Measurements from ENCODE around the gene PTPN1. TPM values are rescaled to one million over a fixed set of nuclear protein-coding genes. Genes with fewer than 3 reads are reported as not detected.

PTPN1 gene
- polyA plus RNA-seq, 2 donors = 17.7 to 18.0 TPM

- Histone ChIP-seq H3K9me3 (ENCODE audit: control insufficient read depth in 2 of 2, insufficient read depth in 1 of 2, low read depth in 1 of 2, low read length in 1 of 2) (no peaks in the 10 kb centered on the region), H3K36me3 (ENCODE audit: control insufficient read depth in 2 of 2, insufficient read depth in 2 of 2, low read length in 1 of 2) (peaks cover 0 to 9% of the 10 kb centered on the region in 2 donors), H3K4me3 (ENCODE audit: low read depth in 1 of 2, low read length in 2 of 2) (no peak overlapping the region), H3K4me1 (ENCODE audit: control insufficient read depth in 2 of 2, insufficient read depth in 2 of 2, low read length in 1 of 2) (peaks cover 6 to 19% of the 10 kb centered on the region in 2 donors), H3K27ac (ENCODE audit: low read depth in 2 of 2, low read length in 1 of 2) (no peak overlapping the region), H3K27me3 (ENCODE audit: control insufficient read depth in 1 of 2, insufficient read depth in 2 of 2, low read length in 2 of 2) (no peaks in the 10 kb centered on the region)
- 76 to 84% methylated on average over 8 of the region's 8 CpGs for WGBS, 2 donors
These were observed 49.9 kb downstream of the PTPN1 start for GRCh38 chr20:50559856-50560638.

GRCh38 chr20:50560867-50561266, 50.7 kb downstream of the PTPN1 start:
- Histone ChIP-seq H3K27me3 (ENCODE audit: control insufficient read depth in 1 of 2, insufficient read depth in 2 of 2, low read length in 2 of 2) (no peaks in the 10 kb centered on the region), H3K4me1 (ENCODE audit: control insufficient read depth in 2 of 2, insufficient read depth in 2 of 2, low read length in 1 of 2) (peaks cover 6 to 20% of the 10 kb centered on the region in 2 donors), H3K36me3 (ENCODE audit: control insufficient read depth in 2 of 2, insufficient read depth in 2 of 2, low read length in 1 of 2) (peaks cover 0 to 9% of the 10 kb centered on the region in 2 donors), H3K27ac (ENCODE audit: low read depth in 2 of 2, low read length in 1 of 2) (peak overlapping the region; percentile 76 to 85), H3K4me3 (ENCODE audit: low read depth in 1 of 2, low read length in 2 of 2) (no peak overlapping the region), H3K9me3 (ENCODE audit: control insufficient read depth in 2 of 2, insufficient read depth in 1 of 2, low read depth in 1 of 2, low read length in 1 of 2) (no peaks in the 10 kb centered on the region)
- 63% methylated on average over 5 of the region's 5 CpGs for WGBS, 2 donors

- Histone ChIP-seq H3K36me3 (ENCODE audit: control insufficient read depth in 2 of 2, insufficient read depth in 2 of 2, low read length in 1 of 2) (peaks cover 0 to 9% of the 10 kb centered on the region in 2 donors), H3K9me3 (ENCODE audit: control insufficient read depth in 2 of 2, insufficient read depth in 1 of 2, low read depth in 1 of 2, low read length in 1 of 2) (no peaks in the 10 kb centered on the region), H3K27ac (ENCODE audit: low read depth in 2 of 2, low read length in 1 of 2) (peak overlapping the region; percentile 76 to 87), H3K4me1 (ENCODE audit: control insufficient read depth in 2 of 2, insufficient read depth in 2 of 2, low read length in 1 of 2) (peaks cover 3 to 22% of the 10 kb centered on the region in 2 donors), H3K27me3 (ENCODE audit: control insufficient read depth in 1 of 2, insufficient read depth in 2 of 2, low read length in 2 of 2) (no peaks in the 10 kb centered on the region), H3K4me3 (ENCODE audit: low read depth in 1 of 2, low read length in 2 of 2) (no peak overlapping the region)
- WGBS, 2 donors = 33 to 54% methylated on average over 17 of the region's 17 CpGs
These were observed 51.3 kb downstream of the PTPN1 start for GRCh38 chr20:50561379-50562078.

- no peaks in the 10 kb centered on the region for H3K27me3 ChIP-seq (ENCODE audit: control insufficient read depth in 1 of 2, insufficient read depth in 2 of 2, low read length in 2 of 2)
- H3K27ac ChIP-seq (ENCODE audit: low read depth in 2 of 2, low read length in 1 of 2) = peak overlapping the region; percentile 69 to 87
- peaks cover 0 to 11% of the 10 kb centered on the region in 2 donors for H3K36me3 ChIP-seq (ENCODE audit: control insufficient read depth in 2 of 2, insufficient read depth in 2 of 2, low read length in 1 of 2)
- WGBS, 2 donors = 85% methylated on average over 7 of the region's 7 CpGs
- H3K4me3 ChIP-seq (ENCODE audit: low read depth in 1 of 2, low read length in 2 of 2) = no peak overlapping the region
- H3K9me3 ChIP-seq (ENCODE audit: control insufficient read depth in 2 of 2, insufficient read depth in 1 of 2, low read depth in 1 of 2, low read length in 1 of 2) = no peaks in the 10 kb centered on the region
- H3K4me1 ChIP-seq (ENCODE audit: control insufficient read depth in 2 of 2, insufficient read depth in 2 of 2, low read length in 1 of 2) = peaks cover 3 to 22% of the 10 kb centered on the region in 2 donors
These were observed 52.1 kb downstream of the PTPN1 start for GRCh38 chr20:50562262-50562701.

DNA sequence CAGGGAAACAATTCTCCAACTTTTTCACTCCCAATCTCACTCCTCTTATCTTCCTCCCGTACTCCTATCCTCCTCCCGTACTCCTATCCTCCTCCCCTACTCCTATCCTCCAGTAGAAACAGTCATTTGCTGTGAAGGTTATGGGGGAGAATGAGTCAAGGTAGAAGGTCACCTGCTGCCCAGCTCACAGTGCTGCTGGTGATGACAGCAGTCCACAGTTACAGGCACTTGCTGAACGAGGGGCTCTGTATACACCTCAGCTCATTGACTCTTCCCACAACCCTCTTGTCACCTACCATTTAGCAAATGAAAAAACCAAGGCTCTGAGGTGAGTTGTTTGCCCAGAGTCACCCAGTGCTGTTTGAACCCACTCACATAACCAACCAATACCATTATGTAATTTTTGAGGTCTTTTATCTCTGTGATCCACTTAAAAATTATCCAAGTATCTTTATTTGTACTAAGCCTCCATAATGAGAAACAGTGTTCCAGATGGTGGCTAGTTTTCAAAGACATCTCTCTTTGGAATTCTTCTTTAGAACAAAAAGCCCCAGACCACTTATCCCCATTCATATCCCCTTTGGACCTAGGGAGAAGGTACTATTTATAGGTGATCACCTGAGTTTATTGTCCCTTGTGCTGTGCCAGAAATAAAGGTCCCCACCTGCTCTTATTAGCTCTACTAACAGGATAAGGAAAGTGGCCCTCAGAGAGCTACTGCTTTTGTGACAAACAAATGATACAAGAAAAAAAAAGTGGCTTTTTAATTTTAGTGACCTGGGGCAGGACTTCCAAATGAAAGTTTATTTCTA, 53.2 kb downstream of the PTPN1 start:
- Histone ChIP-seq H3K36me3 (ENCODE audit: control insufficient read depth in 2 of 2, insufficient read depth in 2 of 2, low read length in 1 of 2) (peaks cover 0 to 19% of the 10 kb centered on the region in 2 donors), H3K4me3 (ENCODE audit: low read depth in 1 of 2, low read length in 2 of 2) (no peak overlapping the region), H3K9me3 (ENCODE audit: control insufficient read depth in 2 of 2, insufficient read depth in 1 of 2, low read depth in 1 of 2, low read length in 1 of 2) (no peaks in the 10 kb centered on the region), H3K4me1 (ENCODE audit: control insufficient read depth in 2 of 2, insufficient read depth in 2 of 2, low read length in 1 of 2) (peaks cover 3 to 26% of the 10 kb centered on the region in 2 donors), H3K27me3 (ENCODE audit: control insufficient read depth in 1 of 2, insufficient read depth in 2 of 2, low read length in 2 of 2) (no peaks in the 10 kb centered on the region), H3K27ac (ENCODE audit: low read depth in 2 of 2, low read length in 1 of 2) (no peak overlapping the region)
- WGBS, 2 donors = 85 to 87% methylated on average over 3 of the region's 3 CpGs

- no peaks in the 10 kb centered on the region for H3K27me3 ChIP-seq (ENCODE audit: control insufficient read depth in 1 of 2, insufficient read depth in 2 of 2, low read length in 2 of 2)
- H3K36me3 ChIP-seq (ENCODE audit: control insufficient read depth in 2 of 2, insufficient read depth in 2 of 2, low read length in 1 of 2) = peaks cover 0 to 30% of the 10 kb centered on the region in 2 donors
- peaks cover 3 to 22% of the 10 kb centered on the region in 2 donors for H3K4me1 ChIP-seq (ENCODE audit: control insufficient read depth in 2 of 2, insufficient read depth in 2 of 2, low read length in 1 of 2)
- 52 to 55% methylated on average over 2 of the region's 2 CpGs for WGBS, 2 donors
- peak overlapping the region in 1 of 2 donors; percentile 33 for H3K27ac ChIP-seq (ENCODE audit: low read depth in 2 of 2, low read length in 1 of 2)
- no peak overlapping the region for H3K4me3 ChIP-seq (ENCODE audit: low read depth in 1 of 2, low read length in 2 of 2)
- H3K9me3 ChIP-seq (ENCODE audit: control insufficient read depth in 2 of 2, insufficient read depth in 1 of 2, low read depth in 1 of 2, low read length in 1 of 2) = no peaks in the 10 kb centered on the region
These were observed 55.2 kb downstream of the PTPN1 start for GRCh38 chr20:50565383-50565782.

- H3K27ac ChIP-seq (ENCODE audit: low read depth in 2 of 2, low read length in 1 of 2) = no peak overlapping the region
These were observed 55.7 kb downstream of the PTPN1 start for GRCh38 chr20:50565871-50566270.

DNA sequence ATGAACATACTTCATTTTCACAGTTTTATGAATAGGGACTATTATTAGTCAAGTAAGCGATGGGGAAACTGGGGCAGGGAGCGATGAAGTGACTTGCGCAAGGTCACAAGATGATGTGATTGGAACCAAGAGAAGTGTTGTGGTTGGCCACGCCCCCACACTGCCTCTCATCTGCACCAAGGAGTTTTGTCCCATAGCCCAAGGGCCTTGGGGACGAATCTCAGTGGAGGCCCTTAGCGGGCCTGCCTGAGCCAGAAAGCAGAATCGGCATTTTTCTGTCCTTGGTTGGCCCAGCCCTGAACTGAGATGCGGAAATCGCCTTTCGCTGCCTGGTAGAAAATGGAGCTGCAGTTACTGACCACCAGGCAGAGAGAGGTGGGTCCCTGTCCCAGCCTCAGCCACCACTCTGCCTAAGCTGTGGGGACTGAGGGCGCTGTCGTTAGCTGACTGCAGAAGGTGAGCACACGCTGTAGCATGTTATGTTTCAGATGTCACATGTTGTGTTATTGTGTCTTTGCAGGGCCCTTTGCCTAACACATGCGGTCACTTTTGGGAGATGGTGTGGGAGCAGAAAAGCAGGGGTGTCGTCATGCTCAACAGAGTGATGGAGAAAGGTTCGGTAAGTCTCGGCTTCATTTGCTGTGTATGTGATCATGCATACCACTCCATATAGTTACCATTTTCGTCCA, 57.8 kb downstream of the PTPN1 start:
- Histone ChIP-seq H3K27ac (ENCODE audit: low read depth in 2 of 2, low read length in 1 of 2) (peak overlapping the region in 1 of 2 donors; percentile 50), H3K36me3 (ENCODE audit: control insufficient read depth in 2 of 2, insufficient read depth in 2 of 2, low read length in 1 of 2) (peaks cover 0 to 28% of the 10 kb centered on the region in 2 donors), H3K4me3 (ENCODE audit: low read depth in 1 of 2, low read length in 2 of 2) (no peak overlapping the region), H3K9me3 (ENCODE audit: control insufficient read depth in 2 of 2, insufficient read depth in 1 of 2, low read depth in 1 of 2, low read length in 1 of 2) (no peaks in the 10 kb centered on the region), H3K4me1 (ENCODE audit: control insufficient read depth in 2 of 2, insufficient read depth in 2 of 2, low read length in 1 of 2) (peaks cover 3 to 11% of the 10 kb centered on the region in 2 donors), H3K27me3 (ENCODE audit: control insufficient read depth in 1 of 2, insufficient read depth in 2 of 2, low read length in 2 of 2) (no peaks in the 10 kb centered on the region)
- 87 to 88% methylated on average over 18 of the region's 18 CpGs for WGBS, 2 donors

More at GRCh38 chr20:50565871-50566270, 55.7 kb downstream of the PTPN1 start:
- 75 to 90% methylated on average over 4 of the region's 4 CpGs for WGBS, 2 donors
- H3K9me3 ChIP-seq (ENCODE audit: control insufficient read depth in 2 of 2, insufficient read depth in 1 of 2, low read depth in 1 of 2, low read length in 1 of 2) = no peaks in the 10 kb centered on the region
- no peak overlapping the region for H3K4me3 ChIP-seq (ENCODE audit: low read depth in 1 of 2, low read length in 2 of 2)
- peaks cover 3 to 22% of the 10 kb centered on the region in 2 donors for H3K4me1 ChIP-seq (ENCODE audit: control insufficient read depth in 2 of 2, insufficient read depth in 2 of 2, low read length in 1 of 2)
- H3K36me3 ChIP-seq (ENCODE audit: control insufficient read depth in 2 of 2, insufficient read depth in 2 of 2, low read length in 1 of 2) = peaks cover 0 to 32% of the 10 kb centered on the region in 2 donors
- H3K27me3 ChIP-seq (ENCODE audit: control insufficient read depth in 1 of 2, insufficient read depth in 2 of 2, low read length in 2 of 2) = no peaks in the 10 kb centered on the region

DNA sequence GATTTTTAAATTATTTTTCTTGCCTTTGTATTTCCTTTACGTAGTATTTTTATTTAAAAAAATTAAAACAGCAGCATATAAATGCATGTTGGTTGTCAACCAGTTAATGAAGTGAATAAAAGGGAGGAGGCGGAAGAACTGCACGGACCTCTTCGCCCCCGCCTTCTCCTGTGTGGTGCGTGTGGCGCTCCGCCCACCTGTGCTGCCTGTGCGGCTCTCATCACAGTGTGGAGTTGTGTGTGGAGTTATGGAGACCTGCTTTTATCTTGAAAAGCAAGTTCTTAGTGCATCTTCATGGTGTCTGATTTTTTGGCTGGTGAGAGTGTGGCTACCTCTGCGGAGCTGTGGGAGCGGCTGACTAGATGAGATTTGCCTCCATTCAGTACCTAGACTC, 58.4 kb downstream of the PTPN1 start:
- no peak overlapping the region for H3K4me3 ChIP-seq (ENCODE audit: low read depth in 1 of 2, low read length in 2 of 2)
- peaks cover 0 to 25% of the 10 kb centered on the region in 2 donors for H3K36me3 ChIP-seq (ENCODE audit: control insufficient read depth in 2 of 2, insufficient read depth in 2 of 2, low read length in 1 of 2)
- H3K4me1 ChIP-seq (ENCODE audit: control insufficient read depth in 2 of 2, insufficient read depth in 2 of 2, low read length in 1 of 2) = peaks cover 3 to 9% of the 10 kb centered on the region in 2 donors
- H3K27ac ChIP-seq (ENCODE audit: low read depth in 2 of 2, low read length in 1 of 2) = peak overlapping the region; percentile 48 to 72
- no peaks in the 10 kb centered on the region for H3K9me3 ChIP-seq (ENCODE audit: control insufficient read depth in 2 of 2, insufficient read depth in 1 of 2, low read depth in 1 of 2, low read length in 1 of 2)
- WGBS, 2 donors = 51 to 58% methylated on average over 11 of the region's 11 CpGs
- H3K27me3 ChIP-seq (ENCODE audit: control insufficient read depth in 1 of 2, insufficient read depth in 2 of 2, low read length in 2 of 2) = no peaks in the 10 kb centered on the region
